ENCODE measurements around the gene WDR86.

Gene WDR86

DNA sequence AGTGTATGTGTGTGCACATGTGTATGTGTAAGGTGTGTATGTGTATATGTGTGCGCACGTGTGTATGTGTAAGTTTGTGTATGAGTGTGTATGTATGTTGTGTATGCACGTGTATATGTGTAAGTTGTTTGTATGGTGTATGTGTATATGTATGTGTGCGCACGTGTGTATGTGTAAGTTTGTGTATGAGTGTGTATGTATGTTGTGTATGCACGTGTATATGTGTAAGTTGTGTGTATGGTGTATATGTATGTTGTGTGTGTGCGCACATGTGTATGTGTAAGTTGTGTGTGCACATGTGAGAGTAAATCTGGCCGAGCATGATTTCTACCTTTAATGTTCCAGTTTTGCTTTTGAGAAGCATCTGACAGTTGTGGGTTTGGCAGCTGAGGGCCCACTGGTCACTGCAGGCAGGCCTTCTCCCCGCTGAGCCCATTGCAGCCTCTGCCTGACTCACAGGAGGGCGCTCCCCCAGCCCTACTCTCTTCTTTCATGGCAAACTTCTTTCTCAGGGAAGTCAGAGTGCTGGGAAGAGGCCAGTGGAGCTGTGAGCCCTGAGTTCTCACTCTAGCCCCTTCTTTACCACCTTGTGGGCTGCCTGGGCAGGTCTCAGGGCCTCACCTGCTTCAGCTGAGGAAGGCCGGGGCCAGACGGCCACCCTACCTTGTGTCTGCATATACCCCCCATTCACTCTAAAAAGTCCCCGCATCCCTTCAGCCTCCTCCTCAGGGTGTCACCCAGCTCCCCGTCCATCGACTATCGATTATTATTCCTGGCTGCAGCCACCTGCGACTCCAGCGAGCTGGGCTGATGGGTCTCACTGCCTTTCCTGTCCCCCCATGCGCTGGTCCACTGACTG, 11.2 kb downstream of the WDR86 start:
- H3K27me3 ChIP-seq (ENCODE audit: control insufficient read depth, low read length) = no peaks in the 10 kb centered on the region
- H3K4me2 ChIP-seq (ENCODE audit: low read length) = peak overlapping the region; percentile 54
- H3K4me1 ChIP-seq (ENCODE audit: control insufficient read depth, low read length) = peaks cover 49% of the 10 kb centered on the region

DNA sequence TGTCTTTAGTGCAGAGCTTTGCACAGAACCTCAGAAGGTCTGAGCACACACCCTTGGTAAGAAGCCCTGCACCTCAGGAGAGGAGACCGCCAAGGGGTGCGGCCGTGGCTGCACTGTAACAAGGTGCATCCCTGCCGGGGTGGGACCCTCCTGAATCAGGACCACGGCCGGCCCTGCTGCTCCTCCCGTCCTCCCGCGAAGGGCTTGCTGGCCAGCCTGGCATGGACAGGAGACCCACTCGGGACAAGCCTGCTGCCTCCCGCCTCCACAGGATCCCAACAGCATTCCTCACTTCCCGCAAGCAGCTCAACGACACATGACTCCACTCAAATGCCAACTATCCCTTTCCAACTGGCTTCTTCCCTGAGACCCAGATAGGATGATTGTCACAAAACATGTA, 12.8 kb downstream of the WDR86 start:
- Histone ChIP-seq H4K20me1 (ENCODE audit: control insufficient read depth, insufficient read depth, low read depth, low read length) (no peaks in the 10 kb centered on the region), H3K9me3 (ENCODE audit: control insufficient read depth, insufficient read depth, low read length) (no peaks in the 10 kb centered on the region), H3K27me3 (ENCODE audit: control insufficient read depth, low read length) (no peaks in the 10 kb centered on the region), H3K27ac (ENCODE audit: low read depth, low read length) (no peak overlapping the region), H3K4me1 (ENCODE audit: control insufficient read depth, low read length) (peaks cover 37% of the 10 kb centered on the region), H3K79me2 (ENCODE audit: control insufficient read depth, low read length) (no peaks in the 10 kb centered on the region), H3K4me3 (ENCODE audit: low read length) (no peak overlapping the region; the same call in 1 of the 2 replicates), H3K9me2 (replicated peaks; ENCODE audit: control insufficient read depth, low read length) (no peaks in the 10 kb centered on the region), H3K4me2 (ENCODE audit: low read length) (peak overlapping the region; percentile 54; the same call in 1 of the 2 replicates), H3K36me3 (ENCODE audit: control insufficient read depth, low read length) (no peaks in the 10 kb centered on the region), H3F3A (ENCODE audit: control insufficient read depth, insufficient read depth) (no peaks in the 10 kb centered on the region; the same call in none of the 2 replicates)
- TF ChIP-seq, protein P1, sequence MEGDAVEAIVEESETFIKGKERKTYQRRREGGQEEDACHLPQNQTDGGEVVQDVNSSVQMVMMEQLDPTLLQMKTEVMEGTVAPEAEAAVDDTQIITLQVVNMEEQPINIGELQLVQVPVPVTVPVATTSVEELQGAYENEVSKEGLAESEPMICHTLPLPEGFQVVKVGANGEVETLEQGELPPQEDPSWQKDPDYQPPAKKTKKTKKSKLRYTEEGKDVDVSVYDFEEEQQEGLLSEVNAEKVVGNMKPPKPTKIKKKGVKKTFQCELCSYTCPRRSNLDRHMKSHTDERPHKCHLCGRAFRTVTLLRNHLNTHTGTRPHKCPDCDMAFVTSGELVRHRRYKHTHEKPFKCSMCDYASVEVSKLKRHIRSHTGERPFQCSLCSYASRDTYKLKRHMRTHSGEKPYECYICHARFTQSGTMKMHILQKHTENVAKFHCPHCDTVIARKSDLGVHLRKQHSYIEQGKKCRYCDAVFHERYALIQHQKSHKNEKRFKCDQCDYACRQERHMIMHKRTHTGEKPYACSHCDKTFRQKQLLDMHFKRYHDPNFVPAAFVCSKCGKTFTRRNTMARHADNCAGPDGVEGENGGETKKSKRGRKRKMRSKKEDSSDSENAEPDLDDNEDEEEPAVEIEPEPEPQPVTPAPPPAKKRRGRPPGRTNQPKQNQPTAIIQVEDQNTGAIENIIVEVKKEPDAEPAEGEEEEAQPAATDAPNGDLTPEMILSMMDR (IDR thresholded peaks at IDR 0.05; ENCODE audit: low read depth, low read length, poor library complexity, severe bottlenecking) = no peak
- no peak for TF ChIP-seq EZH2phosphoT487 (IDR thresholded peaks at IDR 0.05; ENCODE audit: borderline replicate concordance, low read length)

More for the DNA sequence above, 11.2 kb downstream of the WDR86 start:
- Histone ChIP-seq H3F3A (ENCODE audit: control insufficient read depth, insufficient read depth) (no peaks in the 10 kb centered on the region; the same call in none of the 2 replicates), H3K79me2 (ENCODE audit: control insufficient read depth, low read length) (no peaks in the 10 kb centered on the region), H3K4me3 (ENCODE audit: low read length) (peak overlapping the region; percentile 53), H3K27ac (ENCODE audit: low read depth, low read length) (no peak overlapping the region), H4K20me1 (ENCODE audit: control insufficient read depth, insufficient read depth, low read depth, low read length) (no peaks in the 10 kb centered on the region), H3K9me2 (replicated peaks; ENCODE audit: control insufficient read depth, low read length) (no peaks in the 10 kb centered on the region), H3K36me3 (ENCODE audit: control insufficient read depth, low read length) (no peaks in the 10 kb centered on the region), H3K9me3 (ENCODE audit: control insufficient read depth, insufficient read depth, low read length) (no peaks in the 10 kb centered on the region)
- no peak for TF ChIP-seq EZH2phosphoT487 (IDR thresholded peaks at IDR 0.05; ENCODE audit: borderline replicate concordance, low read length)
- TF ChIP-seq, protein P1 (IDR thresholded peaks at IDR 0.05; ENCODE audit: low read depth, low read length, poor library complexity, severe bottlenecking) = peak; percentile 17

DNA sequence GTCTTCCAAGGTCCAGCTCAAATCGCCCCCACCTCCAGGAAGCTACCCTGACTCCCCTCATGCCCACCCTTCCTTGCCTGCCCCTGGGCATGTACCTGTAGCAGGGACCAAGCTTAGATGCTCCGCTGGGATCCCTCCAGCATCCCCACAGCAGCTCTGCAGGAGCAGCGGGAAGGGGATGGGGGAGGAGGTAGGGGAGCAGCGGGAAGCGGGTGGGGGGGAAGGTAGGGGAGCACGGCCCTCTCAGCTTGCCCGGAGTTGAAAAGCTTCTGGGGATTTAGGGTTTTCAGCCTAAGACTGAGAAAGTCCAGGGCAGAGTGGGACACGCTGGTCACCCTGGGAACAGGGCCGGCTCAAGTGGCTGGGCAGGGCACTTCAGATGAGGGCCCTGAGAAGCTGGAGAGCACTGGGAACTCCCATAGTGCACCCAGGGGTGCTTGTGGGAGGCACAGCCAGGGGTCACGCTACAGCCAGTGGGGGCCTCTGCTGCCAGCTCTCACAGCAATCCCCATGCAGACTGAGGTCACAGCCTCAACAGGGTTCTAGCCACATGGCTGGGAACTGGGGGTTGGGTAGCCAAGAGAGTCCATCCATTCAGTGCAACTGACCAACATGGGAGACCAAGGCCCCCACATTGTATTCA, 13.4 kb downstream of the WDR86 start:
- Histone ChIP-seq H4K20me1 (ENCODE audit: control insufficient read depth, insufficient read depth, low read depth, low read length) (no peaks in the 10 kb centered on the region), H3K9me3 (ENCODE audit: control insufficient read depth, insufficient read depth, low read length) (no peaks in the 10 kb centered on the region), H3F3A (ENCODE audit: control insufficient read depth, insufficient read depth) (no peaks in the 10 kb centered on the region; the same call in none of the 2 replicates), H3K4me2 (ENCODE audit: low read length) (no peak overlapping the region), H3K9me2 (replicated peaks; ENCODE audit: control insufficient read depth, low read length) (no peaks in the 10 kb centered on the region), H3K36me3 (ENCODE audit: control insufficient read depth, low read length) (no peaks in the 10 kb centered on the region), H3K4me1 (ENCODE audit: control insufficient read depth, low read length) (peaks cover 35% of the 10 kb centered on the region), H3K27ac (ENCODE audit: low read depth, low read length) (no peak overlapping the region), H3K79me2 (ENCODE audit: control insufficient read depth, low read length) (no peaks in the 10 kb centered on the region), H3K4me3 (ENCODE audit: low read length) (no peak overlapping the region), H3K27me3 (ENCODE audit: control insufficient read depth, low read length) (no peaks in the 10 kb centered on the region)
- TF ChIP-seq, protein P1 (IDR thresholded peaks at IDR 0.05; ENCODE audit: low read depth, low read length, poor library complexity, severe bottlenecking) = no peak
- no peak for TF ChIP-seq EZH2phosphoT487 (IDR thresholded peaks at IDR 0.05; ENCODE audit: borderline replicate concordance, low read length)

All from DOHH2 (cell line).